Liver (tissue), 3 donors: ENCODE measurements around the gene NAA16.

ENCODE experiments used
- CTCF ChIP-seq: fragments of 150-350 bp; IDR thresholded peaks from 2 replicates; pipeline ENCODE4 v1.5.1; 2017; ENCODE audit warnings: improper control_type of control experiment, low read depth, low read length; ENCODE audit not compliant: missing input control
- EGR1 ChIP-seq, 2 donors: IDR thresholded peaks; 2 replicates each; pipeline ENCODE4 v1.6.1; 2016 to 2018; ENCODE audit warnings: antibody characterized with exemption in 2 of 2, low read depth in 2 of 2
- FOXA1 ChIP-seq: IDR thresholded peaks from 2 replicates; pipeline ENCODE4 v1.6.1; 2016; ENCODE audit warnings: antibody characterized with exemption
- GABPA ChIP-seq, 2 donors: IDR thresholded peaks in 1 of 2; conservative IDR thresholded peaks in 1 of 2; 2 replicates each; pipeline ENCODE4 v1.6.1; 2016; ENCODE audit warnings: antibody characterized with exemption in 2 of 2, mild to moderate bottlenecking in 1 of 2, moderate library complexity in 1 of 2
- JUND ChIP-seq, 2 donors: IDR thresholded peaks; 2 replicates each; pipeline ENCODE4 v1.6.1; 2016; ENCODE audit warnings: antibody characterized with exemption in 2 of 2
- MAX ChIP-seq: IDR thresholded peaks from 2 replicates; pipeline ENCODE4 v1.6.1; 2016; ENCODE audit warnings: antibody characterized with exemption
- NR2F2 ChIP-seq: IDR thresholded peaks from 2 replicates; pipeline ENCODE4 v1.6.1; 2016; ENCODE audit warnings: antibody characterized with exemption
- RAD21 ChIP-seq, 2 donors: IDR thresholded peaks; 2 replicates each; pipeline ENCODE4 v1.6.1; 2016; ENCODE audit warnings: antibody characterized with exemption in 2 of 2, mild to moderate bottlenecking in 2 of 2
- REST ChIP-seq: IDR thresholded peaks from 2 replicates; pipeline ENCODE4 v1.6.1; 2016; ENCODE audit warnings: antibody characterized with exemption, mild to moderate bottlenecking
- RXRA ChIP-seq, 2 donors: IDR thresholded peaks; 2 replicates each; pipeline ENCODE4 v1.6.1; 2017 to 2018; ENCODE audit warnings: antibody characterized with exemption in 2 of 2, mild to moderate bottlenecking in 1 of 2
- SP1 ChIP-seq: IDR thresholded peaks from 2 replicates; pipeline ENCODE4 v1.6.1; 2018; ENCODE audit warnings: antibody characterized with exemption, mild to moderate bottlenecking
- TAF1 ChIP-seq: conservative IDR thresholded peaks from 2 replicates; pipeline ENCODE4 v1.6.1; 2016; ENCODE audit warnings: antibody characterized with exemption, mild to moderate bottlenecking
- YY1 ChIP-seq: IDR thresholded peaks from 2 replicates; pipeline ENCODE4 v1.6.1; 2016; ENCODE audit warnings: antibody characterized with exemption, mild to moderate bottlenecking
- ZBTB33 ChIP-seq: IDR thresholded peaks from 2 replicates; pipeline ENCODE4 v1.6.1; 2016; ENCODE audit warnings: antibody characterized with exemption
- donor health status: healthy.
- donor health status: healthy.

- no peak for TF ChIP-seq CTCF
- TF ChIP-seq YY1 = no peak
- TF ChIP-seq EGR1 (IDR thresholded peaks at IDR 0.05; ENCODE audit: low read depth in 2 of 2) = no peak
- no peak for TF ChIP-seq REST
- no peak for TF ChIP-seq ZBTB33
- TF ChIP-seq RAD21 (IDR thresholded peaks at IDR 0.05) = no peak
- TF ChIP-seq JUND (IDR thresholded peaks at IDR 0.05) = no peak
- no peak for TF ChIP-seq MAX
- TF ChIP-seq TAF1 = no peak
- TF ChIP-seq SP1 = no peak
- no peak for TF ChIP-seq RXRA (IDR thresholded peaks at IDR 0.05)
- no peak for TF ChIP-seq NR2F2
- no peak for TF ChIP-seq GABPA (IDR thresholded peaks at IDR 0.05 in 1 of 2, conservative IDR thresholded peaks at IDR 0.05 in 1 of 2)
- no peak for TF ChIP-seq FOXA1
Observed at GRCh38 chr13:41325752-41326151, 14.7 kb downstream of the NAA16 start.
